Frontal cortex (tissue), 4 donors: Measurements from ENCODE around the gene ECHDC3. TPM values are rescaled to one million over a fixed set of nuclear protein-coding genes. Genes with fewer than 3 reads are reported as not detected.

ENCODE experiments used
- DNase-seq, 2 donors: peaks; one replicate each; pipeline ENCODE4 v3.0.0; 2012; ENCODE audit warnings: low spot score in 2 of 2
- FAIRE-seq: peaks from 2 replicates; lab custom pipeline; 2012; peaks lifted over from hg19 to GRCh38; lab: Jason Lieb, UNC
- total RNA-seq: library from RNA; depleted of rRNA; stranded (reverse); fragments of >200 nt; gene quantifications from one replicate; pipeline ENCODE4 v1.2.3, GENCODE V29; 2014
- donor health status: control.
- donor health status: control.
- donor health status: control.

Gene ECHDC3
- total RNA-seq, 1 donor from 2014 or later: 1.6 TPM

DNA sequence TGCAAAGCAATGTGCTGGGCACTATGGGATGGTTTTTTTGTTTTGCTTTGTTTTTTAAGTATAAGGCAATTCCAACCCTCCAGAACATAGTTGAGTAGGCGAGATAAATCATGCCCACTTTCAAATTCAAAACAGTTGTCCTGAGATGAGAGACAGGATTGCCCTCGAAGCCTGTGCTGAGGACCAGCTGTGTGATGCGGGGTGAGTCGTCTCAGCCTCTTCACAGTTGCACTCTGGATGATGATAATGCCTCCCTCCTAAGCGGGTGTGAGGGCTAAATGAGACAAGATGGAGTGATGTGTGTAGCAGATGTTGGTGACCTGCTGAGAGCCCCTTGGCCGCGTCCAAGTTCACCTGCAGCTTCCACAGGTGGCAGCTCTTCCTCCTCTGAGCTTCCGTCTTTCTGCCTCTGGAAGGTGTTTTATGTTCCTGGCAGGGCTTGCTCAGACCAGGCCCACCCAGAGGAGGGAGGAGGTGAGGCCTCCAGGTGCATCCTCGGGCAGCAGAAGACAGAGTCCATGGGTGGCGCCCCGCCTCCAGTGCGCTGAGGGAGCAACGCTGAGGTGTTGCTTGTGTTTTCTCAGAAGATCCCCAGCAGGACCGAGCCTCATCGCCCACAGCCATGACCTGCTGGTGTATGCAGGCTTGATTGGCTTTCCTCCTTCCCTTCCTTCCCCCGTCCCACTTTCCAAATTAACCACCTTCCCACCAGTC, 30.6 kb downstream of the ECHDC3 start:
- DNase-seq (no peak), FAIRE-seq (no peak)

GRCh38 chr10:11773761-11774441, 31.7 kb downstream of the ECHDC3 start:
- no peak for FAIRE-seq
- DNase-seq: no peak

DNA sequence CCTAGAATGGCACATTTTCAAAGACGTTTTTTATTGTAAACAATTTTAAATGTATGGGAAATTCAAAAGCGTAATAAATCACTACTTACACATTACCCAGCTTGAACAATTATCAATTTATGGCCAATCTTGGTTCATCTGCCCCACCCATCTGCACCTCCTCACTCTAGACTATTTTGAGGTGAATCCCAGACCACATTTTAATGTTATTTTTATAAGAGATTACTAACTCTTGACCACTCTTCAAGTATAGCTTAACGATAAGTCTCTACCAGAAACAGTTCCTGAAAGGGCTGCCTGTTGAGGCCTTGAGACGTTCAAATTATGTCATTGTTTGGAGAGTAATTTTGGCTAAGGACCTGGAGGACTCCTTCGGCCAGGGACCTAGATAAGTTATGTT, 33.2 kb downstream of the ECHDC3 start:
- FAIRE-seq (no peak), DNase-seq (no peak)

- DNase-seq (no peak), FAIRE-seq (no peak)
Observed at GRCh38 chr10:11776080-11776479, 33.9 kb downstream of the ECHDC3 start.

DNA sequence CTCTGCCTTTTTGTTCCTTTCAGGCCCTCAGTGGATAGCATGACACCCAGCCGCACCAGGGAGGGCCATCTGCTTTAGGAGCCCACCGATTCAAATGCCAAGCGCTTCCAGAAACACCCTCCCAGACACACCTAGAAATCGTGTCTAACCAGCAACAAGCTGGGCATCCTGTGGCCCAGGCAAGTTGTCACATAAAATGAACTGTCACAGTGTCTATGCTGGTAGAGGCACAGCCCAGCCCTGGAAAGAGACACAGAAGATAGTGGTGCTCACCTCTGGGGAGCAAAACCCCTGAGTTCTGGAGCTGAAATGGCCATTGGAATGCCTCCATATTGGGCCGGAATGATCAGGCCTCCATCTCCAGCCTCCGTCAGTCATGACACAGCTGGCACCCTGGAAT, 38.9 kb downstream of the ECHDC3 start:
- no peak for FAIRE-seq
- DNase-seq: no peak

- DNase-seq: peak in 1 of 2 donors; percentile 57
- FAIRE-seq: no peak
Observed at GRCh38 chr10:11782793-11783557, 40.8 kb downstream of the ECHDC3 start.

GRCh38 chr10:11783558-11783865, 41.3 kb downstream of the ECHDC3 start:
- DNase-seq (no peak), FAIRE-seq (no peak)

DNA sequence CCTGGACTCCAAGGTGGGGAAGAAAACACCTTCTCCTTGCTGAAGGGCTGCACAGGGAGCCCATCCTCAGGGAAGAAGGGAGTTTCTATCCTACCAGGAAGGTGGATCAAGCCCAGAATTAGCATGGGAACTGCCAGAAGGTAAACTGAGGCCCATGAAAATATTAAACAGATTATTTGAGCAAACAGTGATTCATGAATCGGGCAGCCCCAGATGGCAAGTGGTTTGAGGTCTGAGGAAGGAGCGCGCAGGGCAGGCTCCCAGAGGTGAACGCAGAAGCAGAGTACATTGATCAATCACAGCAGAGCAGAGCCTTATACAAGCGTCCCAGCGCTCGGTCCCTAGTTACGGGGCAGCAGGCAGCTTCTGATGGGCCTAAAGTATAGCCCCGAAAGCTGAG, 45.2 kb downstream of the ECHDC3 start:
- FAIRE-seq: no peak
- no peak for DNase-seq

DNA sequence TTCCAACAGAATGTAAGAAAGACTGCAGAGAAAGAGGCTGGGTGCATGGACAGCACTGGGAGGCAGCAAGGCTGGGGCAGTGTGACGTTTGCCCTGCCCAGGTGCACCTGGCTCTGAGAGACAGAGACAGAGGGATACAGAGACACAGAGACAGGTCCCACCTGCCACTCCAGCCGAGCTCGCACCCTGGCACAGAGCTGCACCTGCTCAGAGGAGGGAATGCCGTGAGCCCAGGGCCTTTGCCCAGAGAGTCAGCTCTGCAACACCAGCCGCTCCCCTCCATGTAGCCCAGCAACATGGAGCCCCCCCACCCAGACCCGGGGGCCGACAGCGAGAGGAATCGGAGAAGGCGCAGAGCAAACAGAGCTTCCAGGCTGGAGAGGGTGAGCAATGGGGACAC, 45.7 kb downstream of the ECHDC3 start:
- no peak for DNase-seq
- no peak for FAIRE-seq

GRCh38 chr10:11789306-11789705, 47.1 kb downstream of the ECHDC3 start:
- FAIRE-seq: no peak
- DNase-seq: no peak

GRCh38 chr10:11789956-11790355, 47.8 kb downstream of the ECHDC3 start:
- FAIRE-seq (no peak), DNase-seq (no peak)

DNA sequence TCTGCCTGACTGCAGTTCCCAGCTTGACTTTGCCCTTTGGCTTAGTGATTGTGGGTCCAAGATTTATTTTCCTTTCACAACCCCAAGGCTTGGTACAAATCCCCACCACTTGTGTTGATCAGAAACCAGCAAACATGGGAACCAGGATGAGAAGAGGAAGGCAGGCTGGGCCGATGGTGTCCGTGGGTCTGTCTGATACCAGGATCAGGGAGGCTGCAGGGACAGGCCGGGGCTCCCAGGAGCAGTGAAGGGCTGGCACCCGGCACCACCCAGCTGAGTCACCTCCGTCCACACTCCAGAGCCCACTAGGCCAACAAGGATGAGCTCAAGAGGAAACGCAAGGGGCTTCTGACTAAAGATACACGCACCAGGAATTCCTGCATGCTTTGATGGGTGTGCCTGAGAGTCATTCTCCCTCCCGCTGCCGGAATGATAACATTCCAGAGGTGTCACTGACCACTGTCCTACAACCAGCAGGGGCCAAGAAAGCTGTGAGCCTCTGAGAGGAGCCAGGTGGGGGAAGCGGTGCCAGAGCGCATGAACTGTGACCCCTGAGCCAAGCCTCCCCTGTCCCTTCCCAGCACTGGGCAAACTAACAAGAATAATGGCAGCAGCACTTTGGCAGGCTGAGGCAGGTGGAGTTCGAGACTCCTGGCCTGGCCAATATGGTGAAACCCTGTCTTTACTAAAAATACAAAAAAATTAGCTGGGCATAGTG, 51.7 kb downstream of the ECHDC3 start:
- FAIRE-seq (no peak), DNase-seq (no peak)

- FAIRE-seq (no peak), DNase-seq (no peak)
Observed at GRCh38 chr10:11794566-11794965, 52.4 kb downstream of the ECHDC3 start.

- FAIRE-seq (no peak), DNase-seq (no peak)
Observed at GRCh38 chr10:11795101-11795920, 53.1 kb downstream of the ECHDC3 start.

GRCh38 chr10:11796474-11796873, 54.3 kb downstream of the ECHDC3 start:
- FAIRE-seq (no peak), DNase-seq (no peak)

- FAIRE-seq: no peak
- DNase-seq: no peak
Observed at GRCh38 chr10:11797281-11797680, 55.1 kb downstream of the ECHDC3 start.

DNA sequence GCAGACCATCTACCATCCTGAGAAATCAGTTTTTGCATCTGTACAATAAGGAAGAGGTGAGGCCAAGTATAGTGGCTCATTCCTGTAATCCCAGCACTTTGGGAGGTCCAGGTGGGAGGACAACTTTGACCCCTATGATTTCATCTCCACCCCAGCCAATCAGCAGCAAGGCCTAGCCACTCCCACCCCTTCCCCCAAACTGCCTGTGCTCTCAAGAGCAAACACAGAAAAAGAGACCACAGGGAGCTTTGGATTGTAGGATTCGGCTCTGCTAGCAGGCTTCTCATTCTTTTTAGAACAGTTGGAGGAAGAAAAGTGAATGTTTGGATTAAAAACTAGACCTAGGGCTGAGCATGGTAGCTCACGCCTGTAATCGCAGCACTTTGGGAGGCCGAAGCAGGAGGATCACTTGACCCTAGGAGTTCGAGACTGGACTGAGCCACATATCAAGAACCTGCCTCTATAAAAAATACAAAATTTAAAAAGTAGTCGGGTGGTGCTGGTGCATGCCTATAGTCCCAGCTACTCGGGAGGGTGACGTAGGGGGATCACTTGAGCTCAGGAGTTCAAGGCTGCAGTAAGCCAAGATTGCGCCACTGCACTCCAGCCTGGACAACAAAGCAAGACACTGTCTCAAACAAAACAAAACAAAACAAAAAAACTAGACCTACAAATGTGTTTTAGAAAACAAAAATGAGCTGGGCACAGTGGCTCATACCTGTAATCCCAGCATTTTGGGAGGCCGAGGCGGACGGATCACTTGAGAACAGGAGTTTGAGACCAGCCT, 55.9 kb downstream of the ECHDC3 start:
- no peak for DNase-seq
- no peak for FAIRE-seq

- FAIRE-seq: no peak
- DNase-seq: no peak
Observed at GRCh38 chr10:11798845-11799735, 56.9 kb downstream of the ECHDC3 start.
